ENCODE results near the gene BRD1. TPM values are rescaled to one million over a fixed set of nuclear protein-coding genes. Genes with fewer than 3 reads are reported as not detected.

Gene BRD1
- total and polyA plus RNA-seq, 9 of the 15 experiments (the other 6 are each of a cell fraction or from before 2014, with no cell fraction given): 0.42 to 17.6 (median 5.5) TPM

- TF ChIP-seq, protein P1, sequence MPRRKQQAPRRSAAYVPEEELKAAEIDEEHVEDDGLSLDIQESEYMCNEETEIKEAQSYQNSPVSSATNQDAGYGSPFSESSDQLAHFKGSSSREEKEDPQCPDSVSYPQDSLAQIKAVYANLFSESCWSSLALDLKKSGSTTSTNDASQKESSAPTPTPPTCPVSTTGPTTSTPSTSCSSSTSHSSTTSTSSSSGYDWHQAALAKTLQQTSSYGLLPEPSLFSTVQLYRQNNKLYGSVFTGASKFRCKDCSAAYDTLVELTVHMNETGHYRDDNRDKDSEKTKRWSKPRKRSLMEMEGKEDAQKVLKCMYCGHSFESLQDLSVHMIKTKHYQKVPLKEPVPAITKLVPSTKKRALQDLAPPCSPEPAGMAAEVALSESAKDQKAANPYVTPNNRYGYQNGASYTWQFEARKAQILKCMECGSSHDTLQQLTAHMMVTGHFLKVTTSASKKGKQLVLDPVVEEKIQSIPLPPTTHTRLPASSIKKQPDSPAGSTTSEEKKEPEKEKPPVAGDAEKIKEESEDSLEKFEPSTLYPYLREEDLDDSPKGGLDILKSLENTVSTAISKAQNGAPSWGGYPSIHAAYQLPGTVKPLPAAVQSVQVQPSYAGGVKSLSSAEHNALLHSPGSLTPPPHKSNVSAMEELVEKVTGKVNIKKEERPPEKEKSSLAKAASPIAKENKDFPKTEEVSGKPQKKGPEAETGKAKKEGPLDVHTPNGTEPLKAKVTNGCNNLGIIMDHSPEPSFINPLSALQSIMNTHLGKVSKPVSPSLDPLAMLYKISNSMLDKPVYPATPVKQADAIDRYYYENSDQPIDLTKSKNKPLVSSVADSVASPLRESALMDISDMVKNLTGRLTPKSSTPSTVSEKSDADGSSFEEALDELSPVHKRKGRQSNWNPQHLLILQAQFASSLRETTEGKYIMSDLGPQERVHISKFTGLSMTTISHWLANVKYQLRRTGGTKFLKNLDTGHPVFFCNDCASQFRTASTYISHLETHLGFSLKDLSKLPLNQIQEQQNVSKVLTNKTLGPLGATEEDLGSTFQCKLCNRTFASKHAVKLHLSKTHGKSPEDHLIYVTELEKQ (CRISPR knock-in tag; IDR thresholded peaks at IDR 0.05): no peak
- TF ChIP-seq POLR2B (IDR thresholded peaks at IDR 0.05; ENCODE audit: low read depth, partially characterized antibody) (no peak), ARHGAP35 (IDR thresholded peaks at IDR 0.05; ENCODE audit: partially characterized antibody) (no peak), CAMTA2 (CRISPR knock-in tag; conservative IDR thresholded peaks at IDR 0.05) (no peak)
Observed at GRCh38 chr22:49753276-49753890, 74.3 kb downstream of the BRD1 start (continued).

GRCh38 chr22:49752598-49753091, 75.0 kb downstream of the BRD1 start:
- peaks cover 0 to 16% of the 10 kb centered on the region in 2 experiments; a peak in 3 of 5 replicates for H3K4me1 ChIP-seq (replicated peaks in 1 of 2; ENCODE audit: control insufficient read depth in 2 of 2, insufficient read depth in 2 of 2, low read length in 2 of 2)
- peaks cover 6 to 35% of the 10 kb centered on the region in 2 experiments; a peak in 4 of 5 replicates for H3K27me3 ChIP-seq (ENCODE audit: control insufficient read depth in 2 of 2, insufficient read depth in 2 of 2, low read length in 2 of 2)
- no peaks in the 10 kb centered on the region for H4K20me1 ChIP-seq (replicated peaks; ENCODE audit: control insufficient read depth, insufficient read depth, low read length)
- no peak overlapping the region for H3K9ac ChIP-seq (ENCODE audit: insufficient read depth in 1 of 2, low read depth in 2 of 2, low read length in 2 of 2)
- no peak; the same call in 2 of the 3 replicates for ATAC-seq
- BruUV-seq (replicated peaks): no TSS peak
- H3K4me3 ChIP-seq: no peak overlapping the region
- H3K36me3 ChIP-seq (ENCODE audit: control insufficient read depth, insufficient read depth, low read length): no peaks in the 10 kb centered on the region
- H2AFZ ChIP-seq (ENCODE audit: low read depth, low read length): no peak overlapping the region
- H3K9me3 ChIP-seq (replicated peaks; ENCODE audit: control insufficient read depth, insufficient read depth, low read depth, low read length): no peaks in the 10 kb centered on the region
- WGBS (ENCODE audit: insufficient coverage, low coverage, missing lambda C conversion rate): 5% methylated on average over 17 of the region's 21 CpGs
- TF ChIP-seq CHD1 (IDR thresholded peaks at IDR 0.05; ENCODE audit: low read length) (no peak), KDM2B (CRISPR knock-in tag; IDR thresholded peaks at IDR 0.05) (no peak), NEUROD1 (IDR thresholded peaks at IDR 0.05; ENCODE audit: borderline replicate concordance, low read depth, low read length, partially characterized antibody) (no peak), CEBPG (CRISPR knock-in tag; IDR thresholded peaks at IDR 0.05) (no peak), CEBPG (tag; conservative IDR thresholded peaks at IDR 0.05 in 1 of 2, IDR thresholded peaks at IDR 0.05 in 1 of 2) (no peak), ZKSCAN8 (CRISPR knock-in tag; IDR thresholded peaks at IDR 0.05) (no peak), ZMIZ1 (IDR thresholded peaks at IDR 0.05; ENCODE audit: low read depth in 2 of 2, low read length in 2 of 2) (no peak), ZZZ3 (IDR thresholded peaks at IDR 0.05) (no peak), XRCC5 (IDR thresholded peaks at IDR 0.05; ENCODE audit: low read depth, low read length) (no peak)
- in situ Hi-C loops (cut with MboI) (no loop called here), intact Hi-C loops (cut with micrococcal nuclease) (no loop called here)
- no peak for DNase-seq (ENCODE audit: extremely low read depth in 1 of 4, low spot score in 3 of 4)
- H3K9me1 ChIP-seq (ENCODE audit: control insufficient read depth, insufficient read depth, low read length): no peaks in the 10 kb centered on the region
- H3K27ac ChIP-seq (ENCODE audit: extremely low read depth, low read depth, low read length): no peak overlapping the region
- FAIRE-seq: no peak
- H3K79me2 ChIP-seq (ENCODE audit: control insufficient read depth, insufficient read depth, low read length): no peaks in the 10 kb centered on the region
- no peak overlapping the region for H3K4me2 ChIP-seq (ENCODE audit: insufficient read depth, low read length)
- POLR2A ChIA-PET: no interaction called here
- CTCF ChIA-PET (ENCODE audit: low intra/inter-chr PET ratio): no interaction called here

Measured in K562 (cell line).